HG02840 (cell line): ENCODE results near the gene TMEM62.
"Not testable (repeated sequence)": the region's sequence is repeated elsewhere in the genome, so short reads cannot be mapped to it uniquely, and the experiment has no call there.

Experiments used
- ATAC-seq: cut with Tn5 transposase; IDR thresholded peaks from one replicate; pipeline ENCODE4 v1.9.1; 2021; ENCODE audit warnings: mild to moderate bottlenecking, moderate library complexity, moderate number of reproducible peaks; ENCODE audit not compliant: unreplicated experiment, low FRiP score

TMEM62 gene

GRCh38 chr15:43169888-43170287, 36.5 kb downstream of the TMEM62 start:
- no peak for ATAC-seq

- not testable (repeated sequence) for ATAC-seq
Measured at GRCh38 chr15:43175656-43176309, 42.4 kb downstream of the TMEM62 start.

GRCh38 chr15:43177147-43177546, 43.8 kb downstream of the TMEM62 start:
- ATAC-seq, result not testable (repeated sequence)

- ATAC-seq, result no peak
Measured at GRCh38 chr15:43183270-43183669, 49.9 kb downstream of the TMEM62 start.

- peak; percentile 7 for ATAC-seq
Measured at GRCh38 chr15:43184407-43185124, 51.2 kb downstream of the TMEM62 start.

DNA sequence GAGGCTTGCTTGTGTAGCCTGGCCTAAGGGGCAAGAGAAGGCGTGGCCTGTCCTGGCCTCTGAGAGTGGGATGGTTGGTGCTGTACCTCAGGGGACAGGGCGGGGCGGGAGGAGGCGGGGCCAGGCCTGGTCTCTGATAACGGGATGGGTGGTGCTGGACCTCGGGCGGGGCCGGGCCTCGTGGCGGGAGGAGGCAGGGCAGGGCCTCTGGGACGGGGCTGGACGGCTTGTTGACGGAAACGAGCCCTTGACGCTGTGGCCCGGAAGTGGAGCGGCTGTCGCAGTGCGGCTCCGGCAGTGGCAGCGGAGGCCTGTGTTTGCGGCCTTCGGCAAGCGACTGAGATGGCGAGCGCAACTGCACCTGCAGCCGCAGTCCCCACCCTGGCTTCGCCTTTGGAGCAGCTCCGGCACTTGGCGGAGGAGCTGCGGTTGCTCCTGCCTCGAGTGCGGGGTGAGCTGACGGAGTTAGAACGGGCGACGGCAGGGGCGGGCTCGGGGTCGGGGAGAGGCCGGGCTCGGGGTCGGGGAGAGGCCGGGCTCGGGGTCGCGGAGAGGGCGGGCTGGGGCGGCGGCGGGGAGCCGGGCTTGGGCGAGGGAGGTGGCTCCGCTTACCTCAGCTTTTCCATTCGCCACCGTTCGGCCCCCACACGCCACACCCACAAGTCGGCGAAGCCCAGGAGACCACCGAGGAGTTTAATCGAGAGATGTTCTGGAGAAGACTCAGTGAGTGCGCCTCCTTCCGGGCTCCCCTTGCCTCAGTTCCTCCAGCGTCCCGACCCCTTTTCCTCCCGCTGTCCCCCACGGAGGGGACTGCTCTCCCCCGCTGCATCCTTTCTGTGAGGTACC, 52.0 kb downstream of the TMEM62 start, which contains the start of gene CCNDBP1:
CCNDBP1 (plus strand) TSS at position 247 of the 846 bp plus-strand sequence; CDS start at position 343, 96 bp downstream.
- ATAC-seq, result peak; percentile 91

DNA sequence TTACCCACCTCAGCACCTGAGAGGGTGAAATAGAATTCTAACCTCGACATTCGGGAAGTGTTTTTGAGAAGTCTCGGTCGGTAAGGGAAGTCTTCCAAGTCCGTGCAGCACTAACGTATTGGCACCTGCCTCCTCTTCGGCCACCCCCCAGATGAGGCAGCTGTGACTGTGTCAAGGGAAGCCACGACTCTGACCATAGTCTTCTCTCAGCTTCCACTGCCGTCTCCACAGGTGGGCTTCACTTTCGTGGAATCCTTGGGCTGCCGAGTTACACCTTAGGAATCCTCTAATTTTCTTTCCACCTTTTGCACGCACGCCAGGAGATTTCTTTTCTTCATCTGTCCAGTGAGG, 52.6 kb downstream of the TMEM62 start:
- ATAC-seq, result peak; percentile 18

DNA sequence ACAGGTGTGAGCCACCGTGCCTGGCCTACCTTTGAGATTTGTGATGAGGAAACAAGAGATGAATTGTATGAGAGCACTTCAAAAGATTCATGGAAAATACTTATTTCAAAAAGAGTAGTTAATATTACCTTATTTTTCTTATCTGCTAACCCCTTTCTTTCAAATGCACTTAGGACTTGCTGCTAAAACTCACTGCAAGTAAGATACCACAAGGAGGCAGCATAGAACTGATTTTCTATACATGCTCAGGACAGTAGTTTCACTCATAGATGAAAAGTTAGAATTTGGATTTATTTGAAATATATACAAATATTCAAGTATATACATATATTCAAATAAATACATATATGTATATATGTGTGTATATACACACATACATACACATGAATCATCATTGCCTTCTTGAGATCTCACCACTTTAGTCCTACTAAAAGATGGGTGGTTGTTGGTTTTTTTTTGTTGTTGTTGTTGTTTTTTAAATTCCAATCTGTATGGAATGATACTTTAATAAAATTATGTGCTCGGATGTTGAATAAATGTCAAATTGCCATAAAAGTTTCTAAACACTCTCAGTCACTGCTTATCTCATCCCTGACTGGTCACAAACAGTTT, 54.3 kb downstream of the TMEM62 start:
- no peak for ATAC-seq

DNA sequence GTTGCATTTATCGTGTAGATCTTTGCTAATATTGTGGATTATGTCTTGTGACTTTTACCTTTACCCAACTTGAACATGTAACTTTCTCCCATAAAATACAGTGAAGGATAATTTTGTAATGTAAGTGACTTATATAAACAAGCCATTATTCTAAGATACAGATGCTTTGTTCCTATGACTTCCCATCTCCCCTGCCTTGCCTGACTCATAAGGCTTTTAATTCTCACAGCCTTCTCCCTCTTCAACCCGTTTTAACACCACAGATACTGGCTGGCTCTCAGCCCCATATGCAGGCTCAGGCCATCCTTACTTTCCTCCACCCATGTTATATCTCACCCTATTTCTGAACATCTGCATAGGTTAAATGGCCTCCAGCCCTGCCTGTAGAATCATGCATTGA, 55.9 kb downstream of the TMEM62 start:
- no peak for ATAC-seq

DNA sequence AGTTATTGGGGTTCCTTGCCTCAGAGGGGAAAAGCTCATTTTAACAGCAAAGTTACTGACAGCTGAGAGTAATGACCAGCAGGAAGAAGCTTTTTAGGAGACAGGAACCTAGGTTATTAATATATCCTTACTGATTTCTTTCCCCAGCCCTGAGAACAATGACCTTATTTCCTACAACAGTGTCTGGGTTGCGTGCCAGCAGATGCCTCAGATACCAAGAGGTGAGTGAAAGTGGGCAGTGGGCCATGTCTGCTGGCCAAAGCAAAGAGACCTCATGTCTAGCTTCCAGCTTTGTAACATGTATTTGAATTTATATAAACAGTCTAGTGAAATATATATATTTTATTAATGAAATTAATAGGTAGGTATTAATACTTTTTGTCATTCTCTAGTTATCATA, 56.8 kb downstream of the TMEM62 start:
- no peak for ATAC-seq

DNA sequence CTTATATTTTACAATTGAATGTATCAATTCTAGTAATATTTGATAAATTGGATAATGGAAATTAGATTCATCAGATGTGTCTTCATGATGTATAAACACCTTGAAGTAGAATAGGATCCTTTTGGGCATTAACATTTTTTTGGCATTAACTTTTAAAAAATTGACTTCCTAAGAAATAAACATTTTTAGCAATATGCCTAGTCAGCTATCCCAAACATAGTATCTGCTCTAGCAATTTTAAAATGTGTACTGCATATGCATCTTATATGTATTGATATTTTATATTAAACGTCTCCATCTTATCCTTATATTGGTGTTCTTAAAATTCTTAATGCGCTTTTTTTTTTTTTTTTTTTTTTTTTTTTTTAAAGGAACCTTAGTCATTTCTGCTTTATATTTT, 60.3 kb downstream of the TMEM62 start:
- no peak for ATAC-seq

DNA sequence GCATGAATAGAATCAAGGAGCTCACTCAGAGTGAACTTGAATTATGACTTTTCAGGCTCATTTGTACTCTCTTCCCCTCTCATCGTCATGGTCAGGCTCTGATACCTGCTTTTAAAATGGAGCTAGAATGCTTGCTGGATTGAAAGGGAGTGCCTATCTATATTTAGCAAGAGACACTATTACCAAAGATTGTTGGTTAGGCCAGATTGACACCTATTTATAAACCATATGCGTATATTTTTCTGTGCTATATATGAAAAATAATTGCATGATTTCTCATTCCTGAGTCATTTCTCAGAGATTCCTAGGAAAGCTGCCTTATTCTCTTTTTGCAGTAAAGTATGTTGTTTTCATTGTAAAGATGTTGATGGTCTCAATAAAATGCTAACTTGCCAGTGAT, 61.4 kb downstream of the TMEM62 start:
- no peak for ATAC-seq

GRCh38 chr15:43196760-43197548, 63.6 kb downstream of the TMEM62 start:
- no peak for ATAC-seq

DNA sequence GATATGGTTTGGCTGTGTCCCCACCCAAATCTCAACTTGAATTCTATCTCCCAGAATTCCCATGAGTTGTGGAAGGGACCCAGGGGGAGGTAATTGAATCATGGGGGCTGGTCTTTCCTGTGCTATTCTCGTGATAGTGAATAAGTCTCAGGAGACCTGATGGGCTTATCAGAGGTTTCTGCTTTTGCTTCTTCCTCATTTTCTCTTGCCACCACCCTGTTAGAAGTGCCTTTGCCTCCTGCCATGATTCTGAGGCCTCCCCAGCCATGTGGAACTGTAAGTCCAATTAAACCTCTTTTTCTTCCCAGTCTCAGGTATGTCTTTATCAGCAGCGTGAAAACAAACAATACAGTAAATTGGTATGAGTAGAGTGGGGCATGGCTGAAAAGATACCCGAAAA, 64.4 kb downstream of the TMEM62 start:
- ATAC-seq, result not testable (repeated sequence)

DNA sequence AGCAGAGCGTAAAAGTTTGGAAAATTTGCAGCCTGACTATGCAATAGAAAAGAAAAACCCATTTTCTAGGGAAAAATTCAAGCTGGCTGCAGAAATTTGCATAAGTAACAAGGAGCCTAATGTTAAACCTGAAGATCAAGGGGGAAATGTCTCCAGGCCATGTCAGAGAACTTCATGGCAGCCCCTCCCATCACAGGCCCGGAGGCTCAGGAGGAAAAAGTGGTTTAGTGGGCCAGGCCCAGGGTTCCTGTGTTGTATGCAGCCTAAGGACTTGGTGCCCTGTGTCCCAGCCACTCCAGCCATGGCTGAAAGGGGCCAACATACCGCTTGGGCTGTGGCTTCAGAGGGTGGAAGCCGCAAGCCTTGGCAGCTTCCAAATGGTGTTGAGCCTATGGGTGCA, 65.2 kb downstream of the TMEM62 start:
- not testable (repeated sequence) for ATAC-seq

DNA sequence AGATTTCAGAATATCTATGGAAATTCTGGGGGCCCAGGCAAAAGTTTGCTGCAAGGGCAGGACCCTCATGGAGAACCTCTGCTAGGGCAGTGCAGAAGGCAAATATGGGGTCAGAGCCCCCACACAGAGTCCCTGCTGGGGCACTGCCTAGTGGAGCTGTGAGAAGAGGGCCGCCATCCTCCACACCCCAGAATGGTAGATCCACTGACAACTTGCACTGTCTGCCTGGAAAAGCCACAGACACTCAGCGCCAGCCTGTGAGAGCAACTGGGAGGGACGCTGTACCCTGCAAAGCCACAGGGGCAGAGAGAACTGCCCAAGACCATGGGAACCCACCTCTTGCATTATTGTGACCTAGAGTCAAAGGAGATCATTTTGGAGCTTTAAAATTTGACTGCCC, 65.6 kb downstream of the TMEM62 start:
- ATAC-seq, result no peak

DNA sequence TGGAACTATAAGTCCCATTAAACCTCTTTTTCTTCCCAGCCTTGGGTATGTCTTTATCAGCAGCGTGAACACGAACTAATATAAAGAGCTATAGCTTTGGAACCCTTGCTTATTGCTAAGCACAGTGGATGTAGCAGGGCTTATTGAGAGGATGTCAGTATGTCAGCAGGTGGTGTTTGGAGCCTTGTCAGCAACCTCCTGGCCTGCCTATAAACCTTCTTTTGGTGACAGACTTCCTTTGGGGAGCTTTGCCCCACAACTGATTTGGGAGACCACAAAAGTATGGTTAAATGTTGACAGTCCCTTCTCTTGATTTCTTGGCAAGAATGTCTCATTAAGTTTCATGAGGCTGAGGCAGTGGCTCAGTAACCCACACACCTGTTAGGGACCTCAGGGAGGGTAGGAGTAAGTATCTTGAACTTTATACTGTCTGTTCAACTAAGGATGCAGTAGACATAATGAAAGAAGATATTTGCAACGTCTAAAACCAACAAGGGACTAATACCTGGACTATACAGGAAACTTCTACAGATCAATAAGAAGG, 66.6 kb downstream of the TMEM62 start:
- ATAC-seq, result no peak

DNA sequence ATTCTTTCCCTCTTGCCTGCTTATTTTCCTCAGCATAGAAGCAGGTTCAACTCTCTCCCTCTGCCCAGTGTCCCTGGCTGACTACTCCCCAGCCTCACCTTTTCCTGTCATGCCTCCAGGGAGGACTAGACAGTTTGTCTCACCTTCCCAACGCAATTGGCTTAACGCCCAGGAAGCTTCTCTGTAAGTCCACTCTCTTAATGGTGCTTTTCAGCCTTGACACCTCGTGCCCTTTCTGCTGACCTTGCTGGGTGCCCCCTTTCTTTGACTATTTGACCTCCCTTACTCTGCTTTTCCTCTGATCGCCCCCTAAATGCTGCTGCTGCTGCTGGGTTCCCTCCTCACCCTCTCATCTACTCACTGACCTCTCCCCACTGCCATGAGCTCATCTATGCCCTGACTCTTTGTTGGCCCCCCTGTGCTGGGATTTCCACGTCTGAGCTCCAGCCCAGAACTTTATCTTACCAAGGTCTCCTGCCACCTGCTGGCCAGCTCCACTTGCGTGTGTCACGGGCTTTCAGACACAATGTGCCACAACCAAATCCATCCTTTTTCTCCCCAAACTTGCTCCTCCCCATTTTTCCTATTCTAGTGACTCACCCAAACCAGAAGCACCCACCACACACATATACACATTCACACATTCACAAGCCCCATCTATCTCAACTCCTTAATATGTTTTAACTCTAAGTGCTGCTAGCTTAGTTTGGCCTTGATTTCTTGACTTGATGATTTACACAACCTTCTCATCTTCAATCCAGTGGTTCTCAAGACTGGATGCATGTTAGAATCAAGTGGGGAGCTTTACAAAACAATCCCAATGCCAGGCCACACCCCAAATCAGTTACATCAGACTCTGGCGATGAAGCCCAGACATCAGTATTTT, 70.9 kb downstream of the TMEM62 start:
- no peak for ATAC-seq

- ATAC-seq, result no peak
Measured at GRCh38 chr15:43206054-43206453, 72.7 kb downstream of the TMEM62 start.
